Right lobe of liver (tissue), 4 donors: ENCODE results near the gene MTMR12.

Experiments used
- CTCF ChIP-seq, 4 donors: fragments of 200-600 bp in 3 of 4; fragments of 450-650 bp in 1 of 4; IDR thresholded peaks; one replicate each; pipeline versions ENCODE4 v1.5.1 to v1.8.0; 2016 to 2022; ENCODE audit warnings: antibody characterized with exemption in 4 of 4, mild to moderate bottlenecking in 2 of 4
- POLR2A ChIP-seq: fragments of 450-650 bp; IDR thresholded peaks from one replicate; pipeline ENCODE4 v1.6.1; 2017; ENCODE audit warnings: antibody characterized with exemption, mild to moderate bottlenecking
- donor health status: DM: no; HTN: no; CAD: no.
- donor health status: DM: no; HTN: no; CAD: no.
- donor health status: DM: no; HTN: yes; CAD: no.

GRCh38 chr5:32277798-32278197 is 34.9 kb downstream of the MTMR12 start:
- TF ChIP-seq CTCF (IDR thresholded peaks at IDR 0.05): no peak
- no peak for TF ChIP-seq POLR2A
